SK-N-SH (cell line): ENCODE measurements around the gene GAS6. TPM values are rescaled to one million over a fixed set of nuclear protein-coding genes. Genes with fewer than 3 reads are reported as not detected.

Experiments used
- CTCF ChIA-PET: fragments of 300-600, 350-600 bp; formaldehyde crosslinking; extraction: SDS; loops from one replicate; lab custom pipeline; 2021; lab: Yijun Ruan, JAX
- POLR2A ChIA-PET: fragments of 350-600 bp; sonication (Branson Sonifier 250); formaldehyde crosslinking; extraction: SDS; loops from one replicate; lab custom pipeline; 2020; ENCODE audit warnings: antibody characterized with exemption, inconsistent platforms; lab: Yijun Ruan, JAX
- DNase-seq: peaks from one replicate; pipeline ENCODE4 v3.0.0; 2012
- H2AFZ ChIP-seq: fragments of 200-600 bp; sonication (generic); 2 replicates; pipeline ENCODE4 v1.8.1; 2016; ENCODE audit warnings: antibody characterized with exemption, mild to moderate bottlenecking, low read depth
- H3F3A ChIP-seq: fragments of 200-600 bp; sonication (generic); replicated peaks from 2 replicates; pipeline ENCODE3; 2016; ENCODE audit warnings: antibody characterized with exemption, mild to moderate bottlenecking; ENCODE audit not compliant: insufficient read depth
- H3K27ac ChIP-seq, 2 experiments: fragments of 200-500 bp in 1 of 2; fragments of 200-600 bp in 1 of 2; sonication (Bioruptor generic) in 1 of 2; sonication (generic), shearing (Covaris generic) in 1 of 2; 2 replicates each; pipeline versions ENCODE4 v1.5.1 to v1.6.1; 2014 to 2016; ENCODE audit warnings: low read depth in 2 of 2, inconsistent platforms in 1 of 2, low read length in 1 of 2, mild to moderate bottlenecking in 1 of 2, mixed read lengths in 1 of 2
- H3K27me3 ChIP-seq: fragments of 200-600 bp; sonication (generic), shearing (Covaris generic); 2 replicates; pipeline ENCODE4 v1.6.1; 2016; ENCODE audit warnings: mixed run types; ENCODE audit not compliant: insufficient read depth
- H3K36me3 ChIP-seq, 2 experiments: fragments of 200-500 bp in 1 of 2; fragments of 200-600 bp in 1 of 2; sonication (Bioruptor generic) in 1 of 2; sonication (generic) in 1 of 2; replicated peaks in 1 of 2; 2 replicates each; pipeline versions ENCODE3 to v1.5.1; 2014 to 2016; ENCODE audit warnings: low read length in 1 of 2, mild to moderate bottlenecking in 1 of 2; ENCODE audit not compliant: insufficient read depth in 2 of 2, control insufficient read depth in 1 of 2
- H3K4me1 ChIP-seq, 2 experiments: fragments of 200-500 bp in 1 of 2; fragments of 200-600 bp in 1 of 2; sonication (Bioruptor generic) in 1 of 2; sonication (generic), shearing (Covaris generic) in 1 of 2; 2 replicates each; pipeline versions ENCODE4 v1.5.1 to v1.6.1; 2014 to 2016; ENCODE audit warnings: low read depth in 1 of 2, low read length in 1 of 2, mixed run types in 1 of 2; ENCODE audit not compliant: insufficient read depth in 2 of 2, control insufficient read depth in 1 of 2
- H3K4me2 ChIP-seq: fragments of 200-600 bp; sonication (generic), shearing (Covaris generic); 2 replicates; pipeline ENCODE4 v1.6.1; 2017; ENCODE audit warnings: mixed run types
- H3K4me3 ChIP-seq, 2 experiments: fragments of 200-500 bp in 1 of 2; fragments of 200-600 bp in 1 of 2; sonication (Bioruptor generic) in 1 of 2; sonication (generic), shearing (Covaris generic) in 1 of 2; 2 replicates each; pipeline versions ENCODE4 v1.5.1 to v1.8.1; 2014 to 2016; ENCODE audit warnings: low read depth in 2 of 2, inconsistent platforms in 1 of 2, low read length in 1 of 2, mild to moderate bottlenecking in 1 of 2, mixed read lengths in 1 of 2, moderate library complexity in 1 of 2
- H3K79me2 ChIP-seq: fragments of 200-600 bp; sonication (generic); 2 replicates; pipeline ENCODE4 v1.8.1; 2017; ENCODE audit warnings: mild to moderate bottlenecking; ENCODE audit not compliant: insufficient read depth
- H3K9ac ChIP-seq: fragments of 200-600 bp; sonication (generic); 2 replicates; pipeline ENCODE4 v1.6.1; 2017; ENCODE audit warnings: mixed run types
- H3K9me2 ChIP-seq: fragments of 200-600 bp; sonication (generic); 2 replicates; pipeline ENCODE4 v1.6.1; 2017; ENCODE audit warnings: mixed run types
- H3K9me3 ChIP-seq: fragments of 200-600 bp; sonication (generic); 2 replicates; pipeline ENCODE4 v1.6.1; 2017; ENCODE audit warnings: mixed run types, mild to moderate bottlenecking, moderate library complexity
- H4K20me1 ChIP-seq: fragments of 200-600 bp; sonication (generic); 2 replicates; pipeline ENCODE4 v1.6.1; 2017; ENCODE audit warnings: mild to moderate bottlenecking, mixed run types; ENCODE audit not compliant: insufficient read depth
- EP300 ChIP-seq, 2 experiments: IDR thresholded peaks; 2 replicates each; pipeline versions ENCODE4 v1.4.0 to v1.6.1; 2012; ENCODE audit warnings: borderline replicate concordance in 1 of 2, low read depth in 1 of 2, low read length in 1 of 2
- EZH2phosphoT487 ChIP-seq: fragments of 200-600 bp; sonication (generic); IDR thresholded peaks from 2 replicates; pipeline ENCODE4 v1.6.1; 2017; ENCODE audit warnings: low read depth, mixed run types, mild to moderate bottlenecking, antibody characterized with exemption, moderate library complexity, borderline replicate concordance
- FOXJ3 ChIP-seq: sonication (generic); formaldehyde crosslinking; IDR thresholded peaks from 2 replicates; pipeline ENCODE4 v1.5.1; 2020; ENCODE audit warnings: mild to moderate bottlenecking, missing genetic modification reagents
- FOXM1 ChIP-seq: IDR thresholded peaks from 2 replicates; pipeline ENCODE4 v1.4.0; 2012; ENCODE audit warnings: low read depth, mild to moderate bottlenecking
- GABPA ChIP-seq: IDR thresholded peaks from 2 replicates; pipeline ENCODE4 v1.4.0; 2012; ENCODE audit warnings: low read depth, mild to moderate bottlenecking
- GATA2 ChIP-seq: sonication (generic); formaldehyde crosslinking; IDR thresholded peaks from 2 replicates; pipeline ENCODE4 v1.5.0; 2020; ENCODE audit warnings: mild to moderate bottlenecking, missing genetic modification reagents
- MEF2A ChIP-seq: IDR thresholded peaks from 2 replicates; pipeline ENCODE4 v1.4.0; 2012; ENCODE audit warnings: low read depth, borderline replicate concordance
- NFIC ChIP-seq: IDR thresholded peaks from 2 replicates; pipeline ENCODE4 v1.4.0; 2012; ENCODE audit warnings: borderline replicate concordance
- POLR2AphosphoS5 ChIP-seq: IDR thresholded peaks from 2 replicates; pipeline ENCODE4 v1.6.1; 2012; ENCODE audit warnings: low read depth, low read length
- RAD21 ChIP-seq: IDR thresholded peaks from 2 replicates; pipeline ENCODE4 v1.6.1; 2012; ENCODE audit warnings: mild to moderate bottlenecking, low read length
- RCOR1 ChIP-seq: fragments of 150-350 bp; IDR thresholded peaks from 2 replicates; pipeline ENCODE4 v1.6.1; 2017; ENCODE audit warnings: antibody characterized with exemption, low read length
- RFX5 ChIP-seq: IDR thresholded peaks from 2 replicates; pipeline ENCODE4 v1.6.1; 2012; ENCODE audit warnings: mild to moderate bottlenecking, improper control_type of control experiment, low read length
- RXRA ChIP-seq: IDR thresholded peaks from 2 replicates; pipeline ENCODE4 v1.4.0; 2012; ENCODE audit warnings: low read depth, mild to moderate bottlenecking, borderline replicate concordance
- SMC3 ChIP-seq: IDR thresholded peaks from 2 replicates; pipeline ENCODE4 v1.6.1; 2012; ENCODE audit warnings: low read depth, low read length, improper control_type of control experiment
- TCF12 ChIP-seq: IDR thresholded peaks from 2 replicates; pipeline ENCODE4 v1.4.0; 2012
- TEAD4 ChIP-seq: IDR thresholded peaks from 2 replicates; pipeline ENCODE4 v1.4.0; 2012; ENCODE audit warnings: mild to moderate bottlenecking, borderline replicate concordance; ENCODE audit not compliant: insufficient read depth
- WGBS: methylation state at CpG from one replicate; pipeline ENCODE4 v1.1.6; 2017; ENCODE audit warnings: low lambda C conversion rate; 5-methylcytosine and 5-hydroxymethylcytosine counted together
- polyA plus RNA-seq, 3 experiments: library from polyadenylated mRNA; depleted of rRNA; stranded (reverse); fragments of >200 nt; gene quantifications; 2 replicates each; pipeline ENCODE4 v1.2.3, GENCODE V29; 2012
- TF ChIP-seq, protein P1 (sequence below): fragments of 150-350 bp; IDR thresholded peaks from 2 replicates; pipeline ENCODE4 v1.6.1; 2016; ENCODE audit warnings: mild to moderate bottlenecking, low read depth, low read length
- TF ChIP-seq, protein P2 (sequence below): IDR thresholded peaks from 2 replicates; pipeline ENCODE4 v1.6.1; 2012; ENCODE audit warnings: mild to moderate bottlenecking, low read depth, low read length, moderate library complexity
- TF ChIP-seq, protein P3 (sequence below): IDR thresholded peaks from 2 replicates; pipeline ENCODE4 v1.4.0; 2012; ENCODE audit warnings: low read depth

The GAS6 gene
- polyA plus RNA-seq, 1 of the 3 experiments (the other 2 are of a cell fraction) = 380 TPM

DNA sequence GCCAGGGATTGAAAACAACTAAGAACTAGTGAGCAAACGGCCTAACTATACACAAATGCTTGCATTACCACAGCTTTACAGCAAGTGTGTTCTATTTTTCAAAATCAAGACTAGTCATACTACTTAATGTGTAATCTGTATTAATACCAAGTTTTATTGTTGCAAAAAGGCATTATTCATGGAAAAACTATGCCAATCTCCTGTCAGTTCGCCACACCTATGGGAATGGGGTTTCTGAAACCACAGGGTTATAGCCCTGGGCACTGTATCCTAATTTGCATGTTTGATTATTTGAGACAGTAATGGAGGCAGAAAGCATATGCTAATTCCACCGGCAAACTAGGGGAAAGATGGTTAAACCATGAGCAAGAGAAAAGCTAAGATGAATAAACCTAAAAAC, 14.3 kb downstream of the GAS6 start:
- DNase-seq = no peak

DNA sequence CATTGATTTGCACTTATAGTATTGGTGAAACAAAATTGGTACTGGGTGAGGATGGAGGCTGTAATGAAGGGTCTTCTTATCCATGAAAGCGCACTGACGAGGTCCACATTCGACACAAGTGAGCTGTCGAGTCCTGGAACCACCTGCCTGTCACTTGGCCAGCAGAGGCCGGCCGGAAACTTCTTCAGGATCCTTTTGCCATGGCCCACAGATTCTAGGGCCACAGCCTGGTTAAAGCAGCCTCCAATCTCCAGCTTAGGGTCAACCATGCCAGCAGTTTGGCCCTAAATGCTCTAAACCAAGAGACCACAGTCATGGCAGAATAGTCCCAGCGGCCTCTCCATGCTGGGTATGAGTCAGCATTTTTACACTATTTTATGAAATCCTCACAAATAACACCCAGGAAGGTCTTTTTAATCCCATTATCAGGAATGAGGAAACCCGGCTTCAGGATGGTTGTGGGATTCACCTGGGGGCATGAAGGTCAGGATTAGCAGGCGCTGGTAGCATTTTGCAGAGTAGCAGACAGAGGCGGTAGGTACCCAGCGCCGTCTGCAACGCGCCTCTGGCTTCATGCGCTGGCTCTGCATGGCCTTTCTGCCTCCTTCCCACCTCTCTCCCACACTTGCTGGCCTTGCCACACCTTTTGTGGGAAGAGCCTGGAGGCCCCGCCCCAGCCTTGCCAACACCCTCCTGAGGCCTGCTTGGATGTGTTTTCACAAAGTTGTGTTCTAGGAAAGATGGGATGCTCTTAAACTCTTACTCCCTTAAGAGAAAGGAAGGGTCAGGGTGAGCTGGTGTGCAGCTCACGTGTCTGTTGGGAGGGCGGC, 15.2 kb downstream of the GAS6 start:
- CTCF ChIA-PET = no interaction called here
- POLR2A ChIA-PET = no interaction called here
- peaks cover 23 to 33% of the 10 kb centered on the region in 2 experiments for H3K36me3 ChIP-seq

More for the DNA sequence above, 14.3 kb downstream of the GAS6 start:
- Histone ChIP-seq H3K9me2 (no peaks in the 10 kb centered on the region), H3K27ac (no peak overlapping the region; a peak in 1 of 4 replicates), H3K4me2 (no peak overlapping the region), H3F3A (peaks cover 19% of the 10 kb centered on the region), H3K9me3 (no peaks in the 10 kb centered on the region), H3K4me3 (no peak overlapping the region), H3K36me3 (peaks cover 23 to 26% of the 10 kb centered on the region in 2 experiments), H4K20me1 (peaks cover 42% of the 10 kb centered on the region), H2AFZ (no peak overlapping the region), H3K9ac (no peak overlapping the region), H3K79me2 (peaks cover 100% of the 10 kb centered on the region), H3K27me3 (no peaks in the 10 kb centered on the region), H3K4me1 (peaks cover 5 to 15% of the 10 kb centered on the region in 2 experiments; a peak in 2 of 4 replicates)
- CTCF ChIA-PET = no interaction called here
- TF ChIP-seq TCF12 = no peak
- WGBS = 86% methylated on average over 3 of the region's 3 CpGs
- POLR2A ChIA-PET = no interaction called here

More for the DNA sequence above, 15.2 kb downstream of the GAS6 start:
- Histone ChIP-seq H3F3A (peaks cover 27% of the 10 kb centered on the region), H4K20me1 (peaks cover 33% of the 10 kb centered on the region), H3K27me3 (no peaks in the 10 kb centered on the region), H3K9ac (no peak overlapping the region), H3K9me3 (no peaks in the 10 kb centered on the region), H3K79me2 (peaks cover 100% of the 10 kb centered on the region), H3K4me1 (peaks cover 5 to 6% of the 10 kb centered on the region in 2 experiments; a peak in 2 of 4 replicates), H3K27ac (no peak overlapping the region; a peak in 1 of 4 replicates), H2AFZ (no peak overlapping the region), H3K4me3 (no peak overlapping the region), H3K9me2 (no peaks in the 10 kb centered on the region), H3K4me2 (no peak overlapping the region)
- 99% methylated on average over 15 of the region's 18 CpGs for WGBS
- no peak for DNase-seq
- TF ChIP-seq MEF2A (no peak), RFX5 (no peak), RXRA (no peak), FOXM1 (no peak), NFIC (no peak), TEAD4 (no peak), EZH2phosphoT487 (no peak), RAD21 (no peak), POLR2AphosphoS5 (no peak; the same call in 1 of the 2 replicates), GATA2 (CRISPR knock-in tag) (no peak), RCOR1 (no peak), FOXJ3 (CRISPR knock-in tag) (no peak), GABPA (no peak), SMC3 (no peak), EP300 (IDR thresholded peaks at IDR 0.05; ENCODE audit: borderline replicate concordance in 1 of 2, low read depth in 1 of 2, low read length in 1 of 2) (no peak), TCF12 (no peak)
- TF ChIP-seq, protein P1, sequence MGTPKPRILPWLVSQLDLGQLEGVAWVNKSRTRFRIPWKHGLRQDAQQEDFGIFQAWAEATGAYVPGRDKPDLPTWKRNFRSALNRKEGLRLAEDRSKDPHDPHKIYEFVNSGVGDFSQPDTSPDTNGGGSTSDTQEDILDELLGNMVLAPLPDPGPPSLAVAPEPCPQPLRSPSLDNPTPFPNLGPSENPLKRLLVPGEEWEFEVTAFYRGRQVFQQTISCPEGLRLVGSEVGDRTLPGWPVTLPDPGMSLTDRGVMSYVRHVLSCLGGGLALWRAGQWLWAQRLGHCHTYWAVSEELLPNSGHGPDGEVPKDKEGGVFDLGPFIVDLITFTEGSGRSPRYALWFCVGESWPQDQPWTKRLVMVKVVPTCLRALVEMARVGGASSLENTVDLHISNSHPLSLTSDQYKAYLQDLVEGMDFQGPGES = no peak
- TF ChIP-seq, protein P2, sequence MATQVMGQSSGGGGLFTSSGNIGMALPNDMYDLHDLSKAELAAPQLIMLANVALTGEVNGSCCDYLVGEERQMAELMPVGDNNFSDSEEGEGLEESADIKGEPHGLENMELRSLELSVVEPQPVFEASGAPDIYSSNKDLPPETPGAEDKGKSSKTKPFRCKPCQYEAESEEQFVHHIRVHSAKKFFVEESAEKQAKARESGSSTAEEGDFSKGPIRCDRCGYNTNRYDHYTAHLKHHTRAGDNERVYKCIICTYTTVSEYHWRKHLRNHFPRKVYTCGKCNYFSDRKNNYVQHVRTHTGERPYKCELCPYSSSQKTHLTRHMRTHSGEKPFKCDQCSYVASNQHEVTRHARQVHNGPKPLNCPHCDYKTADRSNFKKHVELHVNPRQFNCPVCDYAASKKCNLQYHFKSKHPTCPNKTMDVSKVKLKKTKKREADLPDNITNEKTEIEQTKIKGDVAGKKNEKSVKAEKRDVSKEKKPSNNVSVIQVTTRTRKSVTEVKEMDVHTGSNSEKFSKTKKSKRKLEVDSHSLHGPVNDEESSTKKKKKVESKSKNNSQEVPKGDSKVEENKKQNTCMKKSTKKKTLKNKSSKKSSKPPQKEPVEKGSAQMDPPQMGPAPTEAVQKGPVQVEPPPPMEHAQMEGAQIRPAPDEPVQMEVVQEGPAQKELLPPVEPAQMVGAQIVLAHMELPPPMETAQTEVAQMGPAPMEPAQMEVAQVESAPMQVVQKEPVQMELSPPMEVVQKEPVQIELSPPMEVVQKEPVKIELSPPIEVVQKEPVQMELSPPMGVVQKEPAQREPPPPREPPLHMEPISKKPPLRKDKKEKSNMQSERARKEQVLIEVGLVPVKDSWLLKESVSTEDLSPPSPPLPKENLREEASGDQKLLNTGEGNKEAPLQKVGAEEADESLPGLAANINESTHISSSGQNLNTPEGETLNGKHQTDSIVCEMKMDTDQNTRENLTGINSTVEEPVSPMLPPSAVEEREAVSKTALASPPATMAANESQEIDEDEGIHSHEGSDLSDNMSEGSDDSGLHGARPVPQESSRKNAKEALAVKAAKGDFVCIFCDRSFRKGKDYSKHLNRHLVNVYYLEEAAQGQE = no peak
- TF ChIP-seq, protein P3, sequence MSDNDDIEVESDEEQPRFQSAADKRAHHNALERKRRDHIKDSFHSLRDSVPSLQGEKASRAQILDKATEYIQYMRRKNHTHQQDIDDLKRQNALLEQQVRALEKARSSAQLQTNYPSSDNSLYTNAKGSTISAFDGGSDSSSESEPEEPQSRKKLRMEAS = no peak
